C1 segment of cervical spinal cord (tissue), 14 donors: ENCODE measurements around the gene IPO8.

ENCODE experiments used
- DNase-seq, 14 donors: peaks; one replicate each; lab custom pipeline; 2025; lab: John Stamatoyannopoulos, UW

The IPO8 gene

GRCh38 chr12:30695199-30696102 lies at the start of gene IPO8:
TSS of gene IPO8 (minus strand) at chr12:30695869. CDS start at chr12:30695647, 222 bp downstream.
- DNase-seq, result peak; percentile 33 to 90 (median 83)

GRCh38 chr12:30744321-30744720 lies 48.7 kb upstream of the IPO8 start:
- DNase-seq, result no peak

- DNase-seq, result no peak
These were observed 44.6 kb upstream of the IPO8 start for GRCh38 chr12:30740274-30740673.

- no peak for DNase-seq
These were observed 43.4 kb upstream of the IPO8 start for GRCh38 chr12:30739020-30739419.

- DNase-seq, result no peak
These were observed 37.4 kb upstream of the IPO8 start for GRCh38 chr12:30732954-30733637.

- no peak for DNase-seq
These were observed 34.3 kb upstream of the IPO8 start for GRCh38 chr12:30730011-30730410.

- peak in 1 of 14 donors; percentile 1 for DNase-seq
These were observed 33.9 kb upstream of the IPO8 start for GRCh38 chr12:30729547-30729946.

- DNase-seq, result no peak
These were observed 31.0 kb upstream of the IPO8 start for GRCh38 chr12:30726647-30727046.

GRCh38 chr12:30725739-30726138 lies 30.1 kb upstream of the IPO8 start:
- no peak for DNase-seq

- no peak for DNase-seq
These were observed 23.4 kb upstream of the IPO8 start for GRCh38 chr12:30719060-30719459.

- no peak for DNase-seq
These were observed 12.1 kb upstream of the IPO8 start for GRCh38 chr12:30707613-30708342.

- no peak for DNase-seq
These were observed 10.8 kb upstream of the IPO8 start for GRCh38 chr12:30706476-30706875.

GRCh38 chr12:30701056-30701455 lies 5.4 kb upstream of the IPO8 start:
- DNase-seq, result no peak

- no peak for DNase-seq
These were observed 4.7 kb upstream of the IPO8 start for GRCh38 chr12:30700216-30700900.

GRCh38 chr12:30698346-30698745 lies 2.7 kb upstream of the IPO8 start:
- DNase-seq, result no peak

GRCh38 chr12:30696943-30697342 lies 1.3 kb upstream of the IPO8 start:
- DNase-seq, result no peak

GRCh38 chr12:30696486-30696885 lies 817 bp upstream of the IPO8 start:
- DNase-seq, result peak in 1 of 14 donors; percentile 6

- DNase-seq, result no peak
These were observed 387 bp upstream of the IPO8 start for GRCh38 chr12:30696103-30696408.

GRCh38 chr12:30694412-30695198 lies 1.1 kb downstream of the IPO8 start:
- DNase-seq, result peak in 6 of 14 donors; percentile 8 to 66 (median 42)

GRCh38 chr12:30692470-30692869 lies 3.2 kb downstream of the IPO8 start:
- DNase-seq, result no peak
